ENCODE data around the gene TSSK3. TPM values are rescaled to one million over a fixed set of nuclear protein-coding genes. Genes with fewer than 3 reads are reported as not detected.

TSSK3 gene, protein sequence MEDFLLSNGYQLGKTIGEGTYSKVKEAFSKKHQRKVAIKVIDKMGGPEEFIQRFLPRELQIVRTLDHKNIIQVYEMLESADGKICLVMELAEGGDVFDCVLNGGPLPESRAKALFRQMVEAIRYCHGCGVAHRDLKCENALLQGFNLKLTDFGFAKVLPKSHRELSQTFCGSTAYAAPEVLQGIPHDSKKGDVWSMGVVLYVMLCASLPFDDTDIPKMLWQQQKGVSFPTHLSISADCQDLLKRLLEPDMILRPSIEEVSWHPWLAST
- total RNA-seq (2014; rRNA removed; shearing (Covaris generic)) (not detected in 2 replicates), polyA plus RNA-seq (2016; fragmentation: Nextera tagmentation; extraction: Ambion mirVana) (0.54 TPM in 1 of 2 replicates, not detected in the other)
- long read RNA-seq, result 0 reads

GRCh38 chr1:32362474-32363313 is at the start of gene TSSK3, which contains the start of gene FAM229A:
TSS of gene TSSK3 (plus strand) at chr1:32362539. CDS start at chr1:32362702, 163 bp downstream.
TSS of gene FAM229A (minus strand) at chr1:32362485. CDS start at chr1:32362091, 394 bp downstream.
- H3K4me2 ChIP-seq, result peak within 1 kb of the TSS; percentile 82
- peaks cover 30% of the 10 kb centered on the region for H3K36me3 Mint-ChIP-seq (ENCODE audit: low read depth)
- H3K27ac Mint-ChIP-seq, result no peak within 1 kb of the TSS
- no peaks in the 10 kb centered on the region; the same call in 1 of the 2 replicates for H4K20me1 ChIP-seq (replicated peaks; ENCODE audit: insufficient read depth)
- ATAC-seq (peak; percentile 32), DNase-seq (ENCODE audit: low spot score) (no peak)
- 0 out of 2 replicates have a peak within 1 kb of the TSS, but pooled peaks have one; percentile 59 for H3K27ac ChIP-seq (ENCODE audit: low read depth)
- peak within 1 kb of the TSS; percentile 56; the same call in 1 of the 2 replicates for H2AFZ ChIP-seq
- peaks cover 11% of the 10 kb centered on the region; the same call in 1 of the 2 replicates for H3F3A ChIP-seq (replicated peaks; ENCODE audit: low read depth)
- H3K27me3 Mint-ChIP-seq (ENCODE audit: insufficient read depth, low read depth, poor library complexity), result peaks cover 28% of the 10 kb centered on the region
- H3K4me1 ChIP-seq (ENCODE audit: insufficient read depth), result no peaks in the 10 kb centered on the region; the same call in 1 of the 2 replicates
- no peaks in the 10 kb centered on the region; the same call in 1 of the 3 replicates for H3K9me3 Mint-ChIP-seq
- H3K27me3 ChIP-seq (ENCODE audit: insufficient read depth), result peaks cover 42% of the 10 kb centered on the region
- no peaks in the 10 kb centered on the region for H3K9me2 ChIP-seq (ENCODE audit: insufficient read depth)
- H3K4me3 ChIP-seq, result peak within 1 kb of the TSS; percentile 54
- peak within 1 kb of the TSS; percentile 58 for H3K4me3 Mint-ChIP-seq
- H3K36me3 ChIP-seq (ENCODE audit: insufficient read depth), result peaks cover 15% of the 10 kb centered on the region; the same call in 1 of the 2 replicates
- H3K79me2 ChIP-seq (replicated peaks; ENCODE audit: insufficient read depth), result no peaks in the 10 kb centered on the region
- H3K4me1 Mint-ChIP-seq, result peaks cover 7% of the 10 kb centered on the region
- no peak for TF ChIP-seq POLR2AphosphoS5 (IDR thresholded peaks at IDR 0.05; ENCODE audit: low read depth)
- TF ChIP-seq, protein P1, sequence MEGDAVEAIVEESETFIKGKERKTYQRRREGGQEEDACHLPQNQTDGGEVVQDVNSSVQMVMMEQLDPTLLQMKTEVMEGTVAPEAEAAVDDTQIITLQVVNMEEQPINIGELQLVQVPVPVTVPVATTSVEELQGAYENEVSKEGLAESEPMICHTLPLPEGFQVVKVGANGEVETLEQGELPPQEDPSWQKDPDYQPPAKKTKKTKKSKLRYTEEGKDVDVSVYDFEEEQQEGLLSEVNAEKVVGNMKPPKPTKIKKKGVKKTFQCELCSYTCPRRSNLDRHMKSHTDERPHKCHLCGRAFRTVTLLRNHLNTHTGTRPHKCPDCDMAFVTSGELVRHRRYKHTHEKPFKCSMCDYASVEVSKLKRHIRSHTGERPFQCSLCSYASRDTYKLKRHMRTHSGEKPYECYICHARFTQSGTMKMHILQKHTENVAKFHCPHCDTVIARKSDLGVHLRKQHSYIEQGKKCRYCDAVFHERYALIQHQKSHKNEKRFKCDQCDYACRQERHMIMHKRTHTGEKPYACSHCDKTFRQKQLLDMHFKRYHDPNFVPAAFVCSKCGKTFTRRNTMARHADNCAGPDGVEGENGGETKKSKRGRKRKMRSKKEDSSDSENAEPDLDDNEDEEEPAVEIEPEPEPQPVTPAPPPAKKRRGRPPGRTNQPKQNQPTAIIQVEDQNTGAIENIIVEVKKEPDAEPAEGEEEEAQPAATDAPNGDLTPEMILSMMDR (conservative IDR thresholded peaks at IDR 0.05; ENCODE audit: low read depth in 2 of 2), result peak in 1 of 2 experiments; percentile 21; a peak in 1 of 4 replicates

GRCh38 chr1:32316903-32317277 is 45.4 kb upstream of the TSSK3 start:
- peaks cover 10% of the 10 kb centered on the region for H3K36me3 ChIP-seq (ENCODE audit: insufficient read depth)
- no peak overlapping the region for H3K27ac Mint-ChIP-seq
- no peak for TF ChIP-seq STAT1 (IDR thresholded peaks at IDR 0.05; ENCODE audit: unreplicated experiment)
- TF ChIP-seq, protein P2, sequence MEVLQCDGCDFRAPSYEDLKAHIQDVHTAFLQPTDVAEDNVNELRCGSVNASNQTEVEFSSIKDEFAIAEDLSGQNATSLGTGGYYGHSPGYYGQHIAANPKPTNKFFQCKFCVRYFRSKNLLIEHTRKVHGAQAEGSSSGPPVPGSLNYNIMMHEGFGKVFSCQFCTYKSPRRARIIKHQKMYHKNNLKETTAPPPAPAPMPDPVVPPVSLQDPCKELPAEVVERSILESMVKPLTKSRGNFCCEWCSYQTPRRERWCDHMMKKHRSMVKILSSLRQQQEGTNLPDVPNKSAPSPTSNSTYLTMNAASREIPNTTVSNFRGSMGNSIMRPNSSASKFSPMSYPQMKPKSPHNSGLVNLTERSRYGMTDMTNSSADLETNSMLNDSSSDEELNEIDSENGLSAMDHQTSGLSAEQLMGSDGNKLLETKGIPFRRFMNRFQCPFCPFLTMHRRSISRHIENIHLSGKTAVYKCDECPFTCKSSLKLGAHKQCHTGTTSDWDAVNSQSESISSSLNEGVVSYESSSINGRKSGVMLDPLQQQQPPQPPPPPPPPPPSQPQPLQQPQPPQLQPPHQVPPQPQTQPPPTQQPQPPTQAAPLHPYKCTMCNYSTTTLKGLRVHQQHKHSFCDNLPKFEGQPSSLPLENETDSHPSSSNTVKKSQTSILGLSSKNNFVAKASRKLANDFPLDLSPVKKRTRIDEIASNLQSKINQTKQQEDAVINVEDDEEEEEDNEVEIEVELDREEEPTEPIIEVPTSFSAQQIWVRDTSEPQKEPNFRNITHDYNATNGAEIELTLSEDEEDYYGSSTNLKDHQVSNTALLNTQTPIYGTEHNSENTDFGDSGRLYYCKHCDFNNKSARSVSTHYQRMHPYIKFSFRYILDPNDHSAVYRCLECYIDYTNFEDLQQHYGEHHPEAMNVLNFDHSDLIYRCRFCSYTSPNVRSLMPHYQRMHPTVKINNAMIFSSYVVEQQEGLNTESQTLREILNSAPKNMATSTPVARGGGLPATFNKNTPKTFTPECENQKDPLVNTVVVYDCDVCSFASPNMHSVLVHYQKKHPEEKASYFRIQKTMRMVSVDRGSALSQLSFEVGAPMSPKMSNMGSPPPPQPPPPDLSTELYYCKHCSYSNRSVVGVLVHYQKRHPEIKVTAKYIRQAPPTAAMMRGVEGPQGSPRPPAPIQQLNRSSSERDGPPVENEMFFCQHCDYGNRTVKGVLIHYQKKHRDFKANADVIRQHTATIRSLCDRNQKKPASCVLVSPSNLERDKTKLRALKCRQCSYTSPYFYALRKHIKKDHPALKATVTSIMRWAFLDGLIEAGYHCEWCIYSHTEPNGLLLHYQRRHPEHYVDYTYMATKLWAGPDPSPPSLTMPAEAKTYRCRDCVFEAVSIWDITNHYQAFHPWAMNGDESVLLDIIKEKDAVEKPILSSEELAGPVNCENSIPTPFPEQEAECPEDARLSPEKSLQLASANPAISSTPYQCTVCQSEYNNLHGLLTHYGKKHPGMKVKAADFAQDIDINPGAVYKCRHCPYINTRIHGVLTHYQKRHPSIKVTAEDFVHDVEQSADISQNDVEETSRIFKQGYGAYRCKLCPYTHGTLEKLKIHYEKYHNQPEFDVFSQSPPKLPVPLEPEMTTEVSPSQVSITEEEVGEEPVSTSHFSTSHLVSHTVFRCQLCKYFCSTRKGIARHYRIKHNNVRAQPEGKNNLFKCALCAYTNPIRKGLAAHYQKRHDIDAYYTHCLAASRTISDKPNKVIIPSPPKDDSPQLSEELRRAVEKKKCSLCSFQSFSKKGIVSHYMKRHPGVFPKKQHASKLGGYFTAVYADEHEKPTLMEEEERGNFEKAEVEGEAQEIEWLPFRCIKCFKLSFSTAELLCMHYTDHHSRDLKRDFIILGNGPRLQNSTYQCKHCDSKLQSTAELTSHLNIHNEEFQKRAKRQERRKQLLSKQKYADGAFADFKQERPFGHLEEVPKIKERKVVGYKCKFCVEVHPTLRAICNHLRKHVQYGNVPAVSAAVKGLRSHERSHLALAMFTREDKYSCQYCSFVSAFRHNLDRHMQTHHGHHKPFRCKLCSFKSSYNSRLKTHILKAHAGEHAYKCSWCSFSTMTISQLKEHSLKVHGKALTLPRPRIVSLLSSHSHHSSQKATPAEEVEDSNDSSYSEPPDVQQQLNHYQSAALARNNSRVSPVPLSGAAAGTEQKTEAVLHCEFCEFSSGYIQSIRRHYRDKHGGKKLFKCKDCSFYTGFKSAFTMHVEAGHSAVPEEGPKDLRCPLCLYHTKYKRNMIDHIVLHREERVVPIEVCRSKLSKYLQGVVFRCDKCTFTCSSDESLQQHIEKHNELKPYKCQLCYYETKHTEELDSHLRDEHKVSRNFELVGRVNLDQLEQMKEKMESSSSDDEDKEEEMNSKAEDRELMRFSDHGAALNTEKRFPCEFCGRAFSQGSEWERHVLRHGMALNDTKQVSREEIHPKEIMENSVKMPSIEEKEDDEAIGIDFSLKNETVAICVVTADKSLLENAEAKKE (CRISPR knock-in tag; IDR thresholded peaks at IDR 0.05), result no peak
- no peak for TF ChIP-seq POLR2AphosphoS5 (IDR thresholded peaks at IDR 0.05; ENCODE audit: low read depth)
- no peak for TF ChIP-seq JUNB (IDR thresholded peaks at IDR 0.05; ENCODE audit: unreplicated experiment)
- TF ChIP-seq ZNF114 (CRISPR knock-in tag; IDR thresholded peaks at IDR 0.05), result no peak
- TF ChIP-seq, protein P3, sequence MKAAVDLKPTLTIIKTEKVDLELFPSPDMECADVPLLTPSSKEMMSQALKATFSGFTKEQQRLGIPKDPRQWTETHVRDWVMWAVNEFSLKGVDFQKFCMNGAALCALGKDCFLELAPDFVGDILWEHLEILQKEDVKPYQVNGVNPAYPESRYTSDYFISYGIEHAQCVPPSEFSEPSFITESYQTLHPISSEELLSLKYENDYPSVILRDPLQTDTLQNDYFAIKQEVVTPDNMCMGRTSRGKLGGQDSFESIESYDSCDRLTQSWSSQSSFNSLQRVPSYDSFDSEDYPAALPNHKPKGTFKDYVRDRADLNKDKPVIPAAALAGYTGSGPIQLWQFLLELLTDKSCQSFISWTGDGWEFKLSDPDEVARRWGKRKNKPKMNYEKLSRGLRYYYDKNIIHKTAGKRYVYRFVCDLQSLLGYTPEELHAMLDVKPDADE (IDR thresholded peaks at IDR 0.05), result no peak
- no peak for TF ChIP-seq EZH2 (IDR thresholded peaks at IDR 0.05; ENCODE audit: low read depth, unreplicated experiment)
- no peaks in the 10 kb centered on the region for H3K4me1 ChIP-seq (ENCODE audit: insufficient read depth)
- peaks cover 34% of the 10 kb centered on the region; the same call in 2 of the 3 replicates for H3K36me3 Mint-ChIP-seq (ENCODE audit: low read depth)
- no peak overlapping the region for H2AFZ ChIP-seq
- no peaks in the 10 kb centered on the region for H3K27me3 ChIP-seq (ENCODE audit: insufficient read depth)
- no peak overlapping the region; the same call in 2 of the 3 replicates for H3K4me3 Mint-ChIP-seq
- DNase-seq (ENCODE audit: low spot score) (no peak), ATAC-seq (no peak)
- peaks cover 29% of the 10 kb centered on the region for H4K20me1 ChIP-seq (replicated peaks; ENCODE audit: insufficient read depth)
- no peak overlapping the region for H3K4me3 ChIP-seq
- no peak overlapping the region for H3K4me2 ChIP-seq
- no peak overlapping the region for H3K27ac ChIP-seq (ENCODE audit: low read depth)
- H3K9me3 Mint-ChIP-seq, result no peaks in the 10 kb centered on the region; the same call in 2 of the 3 replicates
- no peaks in the 10 kb centered on the region for H3K4me1 Mint-ChIP-seq
- peaks cover 12% of the 10 kb centered on the region; the same call in 1 of the 2 replicates for H3F3A ChIP-seq (replicated peaks; ENCODE audit: low read depth)
- no peaks in the 10 kb centered on the region for H3K9me2 ChIP-seq (ENCODE audit: insufficient read depth)
- peaks cover 29% of the 10 kb centered on the region for H3K79me2 ChIP-seq (replicated peaks; ENCODE audit: insufficient read depth)
- peaks cover 6% of the 10 kb centered on the region for H3K27me3 Mint-ChIP-seq (ENCODE audit: insufficient read depth, low read depth, poor library complexity)
